Colonic mucosa (tissue), 4 donors: ENCODE measurements around the gene ADPGK. TPM values are rescaled to one million over a fixed set of nuclear protein-coding genes. Genes with fewer than 3 reads are reported as not detected.

Experiments used
- DNase-seq: peaks from one replicate; pipeline ENCODE4 v3.0.0-alpha.2; 2020
- H3K27ac ChIP-seq: fragments of 200-600 bp; one replicate; pipeline ENCODE4 v1.8.0; 2021
- H3K27me3 ChIP-seq: fragments of 200-600 bp; one replicate; pipeline ENCODE4 v1.8.0; 2021
- H3K36me3 ChIP-seq: fragments of 200-600 bp; one replicate; pipeline ENCODE4 v1.8.0; 2021
- H3K4me1 ChIP-seq: fragments of 200-600 bp; one replicate; pipeline ENCODE4 v1.8.0; 2021; ENCODE audit warnings: mild to moderate bottlenecking
- H3K4me3 ChIP-seq: fragments of 200-600 bp; one replicate; pipeline ENCODE4 v1.8.0; 2021
- H3K9ac ChIP-seq, 2 donors: one replicate each; pipeline ENCODE4 v1.7.0; 2013; ENCODE audit warnings: control low read depth in 2 of 2, low read depth in 2 of 2, low read length in 2 of 2
- H3K9me3 ChIP-seq: fragments of 200-600 bp; one replicate; pipeline ENCODE4 v1.8.0; 2021
- CTCF ChIP-seq: fragments of 200-600 bp; IDR thresholded peaks from one replicate; pipeline ENCODE4 v1.8.0; 2022; ENCODE audit warnings: antibody characterized with exemption, mild to moderate bottlenecking
- intact Hi-C: fragments of 100-400 bp; cut with DNase I; formaldehyde crosslinking; loops from one replicate; pipeline ENCODE4 v1.14.1; 2022
- total RNA-seq, 2 donors: library from RNA; stranded (reverse); fragmentation: NEBNext Ultra II Directional in 1 of 2; extraction: Animal tissue kit (Norgen Biotek cat#: 25700) in 1 of 2; gene quantifications; one replicate each; pipeline ENCODE4 v1.2.1, GENCODE V29; 2021
- donor health status: healthy.
- donor health status: DM: no; HTN: no; CAD: no.
- donor health status: DM: no; HTN: no; CAD: no.

ADPGK gene
- total RNA-seq, 2 donors from 2014 or later: 29.8 to 44.6 TPM

DNA sequence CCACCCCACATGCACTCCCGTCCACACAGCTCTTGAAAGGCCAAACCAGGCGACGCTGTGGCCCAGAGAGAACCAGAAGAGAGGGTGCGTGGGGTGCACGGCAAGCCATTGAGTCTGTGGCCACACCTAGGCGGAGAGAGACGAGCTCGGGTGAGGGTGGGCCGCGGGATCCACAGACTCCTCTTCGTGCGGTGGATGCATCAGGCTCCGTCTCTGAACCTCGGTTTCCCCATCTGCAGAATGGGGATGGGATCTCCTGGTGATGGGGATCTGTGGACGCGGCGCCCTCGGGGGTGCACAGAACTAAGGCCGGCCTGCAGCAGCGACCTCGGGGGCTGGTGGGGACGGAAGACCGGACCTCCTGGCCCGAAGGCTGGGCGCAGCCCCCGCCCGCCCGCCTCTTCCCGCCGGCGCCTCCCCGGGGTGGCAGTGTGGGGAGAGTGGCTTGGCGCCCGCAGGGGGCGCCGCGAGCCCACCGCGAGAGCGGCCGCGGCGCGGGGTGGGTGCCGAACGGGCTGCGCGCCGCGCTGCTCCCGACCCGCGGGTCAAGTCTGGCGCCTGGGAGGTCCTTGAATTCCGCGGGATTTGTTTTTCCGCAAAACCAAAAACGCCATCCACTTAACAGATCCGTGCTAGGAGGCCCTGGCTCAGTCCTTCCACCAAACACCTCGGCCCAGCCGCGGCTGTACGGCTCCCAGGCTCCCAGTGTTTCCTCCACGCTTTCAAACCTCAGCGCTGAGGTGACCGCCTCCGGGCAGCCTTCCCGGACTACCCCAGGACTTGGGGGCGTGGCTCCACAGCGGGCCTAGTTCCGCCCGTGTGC lies 13.2 kb upstream of the ADPGK start:
- Histone ChIP-seq H3K27ac (no peak overlapping the region), H3K4me1 (no peaks in the 10 kb centered on the region), H3K27me3 (no peaks in the 10 kb centered on the region), H3K9me3 (no peaks in the 10 kb centered on the region), H3K36me3 (no peaks in the 10 kb centered on the region), H3K9ac (peak overlapping the region; percentile 26 to 52), H3K4me3 (peak overlapping the region; percentile 61)
- intact Hi-C loops: loop anchor here (2.0 to 10.0 kb wide), 2 partner anchors 178 to 284 kb away; no protein-coding TSS in a partner anchor
- peak; percentile 19 for TF ChIP-seq CTCF
- DNase-seq: peak; percentile 73

DNA sequence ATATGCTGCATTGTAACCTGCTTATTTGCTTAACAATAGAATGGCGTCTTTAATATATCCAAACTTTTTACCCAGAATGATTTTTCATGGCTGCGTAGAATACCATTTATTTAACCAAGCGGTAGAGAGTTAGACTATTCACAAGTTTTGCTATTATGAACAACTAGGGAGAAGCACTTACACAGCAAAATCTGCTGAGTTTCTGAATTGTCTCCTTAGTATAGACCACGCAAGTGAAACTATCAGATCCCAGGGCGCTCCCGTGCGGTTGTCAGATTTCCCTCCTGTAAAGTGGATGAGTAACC lies 12.6 kb upstream of the ADPGK start:
- intact Hi-C loops: loop anchor here (2.0 to 10.0 kb wide), 2 partner anchors 179 to 285 kb away; no protein-coding TSS in a partner anchor

GRCh38 chr15:72793766-72794660 lies 10.5 kb upstream of the ADPGK start:
- no peak overlapping the region for H3K27ac ChIP-seq
- H3K4me3 ChIP-seq: no peak overlapping the region
- no peak overlapping the region for H3K9ac ChIP-seq
- no peaks in the 10 kb centered on the region for H3K4me1 ChIP-seq
- no peaks in the 10 kb centered on the region for H3K36me3 ChIP-seq
- no peak for TF ChIP-seq CTCF
- intact Hi-C loops: loop anchor here (10.0 kb wide), 1 partner anchor 181 kb away; no protein-coding TSS in a partner anchor
- no peaks in the 10 kb centered on the region for H3K9me3 ChIP-seq
- no peak for DNase-seq
- H3K27me3 ChIP-seq: no peaks in the 10 kb centered on the region

More for the DNA sequence above, 12.6 kb upstream of the ADPGK start:
- Histone ChIP-seq H3K4me1 (no peaks in the 10 kb centered on the region), H3K36me3 (no peaks in the 10 kb centered on the region), H3K9ac (peak overlapping the region in 1 of 2 donors; percentile 14), H3K4me3 (peak overlapping the region; percentile 61), H3K9me3 (no peaks in the 10 kb centered on the region), H3K27me3 (no peaks in the 10 kb centered on the region), H3K27ac (no peak overlapping the region)
- no peak for DNase-seq
- no peak for TF ChIP-seq CTCF

- no peaks in the 10 kb centered on the region for H3K4me1 ChIP-seq
- no peak overlapping the region for H3K27ac ChIP-seq
- no peaks in the 10 kb centered on the region for H3K36me3 ChIP-seq
- H3K9ac ChIP-seq: no peak overlapping the region
- no peak for TF ChIP-seq CTCF
- no peak overlapping the region for H3K4me3 ChIP-seq
- no peak for DNase-seq
- no peaks in the 10 kb centered on the region for H3K9me3 ChIP-seq
- H3K27me3 ChIP-seq: no peaks in the 10 kb centered on the region
- intact Hi-C loops: loop anchor here (10.0 kb wide), 1 partner anchor 182 kb away; no protein-coding TSS in a partner anchor
Observed at GRCh38 chr15:72792431-72792830, 8.9 kb upstream of the ADPGK start.

GRCh38 chr15:72790302-72790910 lies 6.8 kb upstream of the ADPGK start:
- intact Hi-C loops: loop anchor here (10.0 kb wide), 1 partner anchor 184 kb away; no protein-coding TSS in a partner anchor
- H3K4me1 ChIP-seq: no peaks in the 10 kb centered on the region
- H3K27ac ChIP-seq: no peak overlapping the region
- H3K4me3 ChIP-seq: no peak overlapping the region
- no peaks in the 10 kb centered on the region for H3K36me3 ChIP-seq
- no peaks in the 10 kb centered on the region for H3K27me3 ChIP-seq
- H3K9me3 ChIP-seq: no peaks in the 10 kb centered on the region
- H3K9ac ChIP-seq: no peak overlapping the region
- DNase-seq: no peak
- no peak for TF ChIP-seq CTCF
